GM18873 (cell line): ENCODE data around the gene TRPV6.
A peak's percentile ranks its signal among the peaks of the same experiment; 100 is the strongest.

Experiments
- ATAC-seq: cut with Tn5 transposase; IDR thresholded peaks from one replicate; pipeline ENCODE4 v1.9.1; 2021; ENCODE audit warnings: mild to moderate bottlenecking, moderate library complexity, moderate number of reproducible peaks; ENCODE audit not compliant: unreplicated experiment, low FRiP score

Gene TRPV6

DNA sequence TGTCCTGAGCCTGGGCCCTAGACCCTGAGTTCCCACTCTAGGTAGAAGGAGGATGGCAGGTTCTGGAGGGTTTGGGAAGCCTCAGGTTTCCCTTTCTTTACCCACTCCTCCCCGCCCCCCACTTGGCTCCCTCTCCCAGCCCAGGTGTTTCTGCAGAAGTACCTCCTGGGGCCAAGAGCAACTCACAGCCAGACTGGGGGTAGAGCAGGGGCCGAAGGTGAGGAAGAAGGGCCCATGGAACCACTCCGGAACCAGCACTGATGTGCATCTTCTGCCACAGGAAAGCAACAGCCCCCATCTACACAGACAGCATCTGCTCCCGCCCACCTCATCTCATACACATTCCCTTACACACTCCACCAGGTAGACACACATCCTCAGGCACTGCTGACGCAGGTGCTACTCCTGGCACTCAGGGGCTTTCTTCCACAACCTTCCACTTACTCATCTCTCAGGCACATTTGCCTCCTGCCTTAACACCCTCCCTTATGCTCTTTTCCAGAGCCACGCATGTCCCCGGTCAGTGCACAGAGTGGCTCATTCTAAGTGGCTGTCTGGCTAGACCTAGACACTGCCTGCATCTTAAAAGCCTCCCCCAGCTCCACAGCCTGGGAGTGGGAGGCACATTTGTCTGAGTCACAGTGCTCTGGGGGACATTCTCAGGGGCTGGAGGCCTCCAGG is 28.8 kb downstream of the TRPV6 start:
- ATAC-seq = no peak

DNA sequence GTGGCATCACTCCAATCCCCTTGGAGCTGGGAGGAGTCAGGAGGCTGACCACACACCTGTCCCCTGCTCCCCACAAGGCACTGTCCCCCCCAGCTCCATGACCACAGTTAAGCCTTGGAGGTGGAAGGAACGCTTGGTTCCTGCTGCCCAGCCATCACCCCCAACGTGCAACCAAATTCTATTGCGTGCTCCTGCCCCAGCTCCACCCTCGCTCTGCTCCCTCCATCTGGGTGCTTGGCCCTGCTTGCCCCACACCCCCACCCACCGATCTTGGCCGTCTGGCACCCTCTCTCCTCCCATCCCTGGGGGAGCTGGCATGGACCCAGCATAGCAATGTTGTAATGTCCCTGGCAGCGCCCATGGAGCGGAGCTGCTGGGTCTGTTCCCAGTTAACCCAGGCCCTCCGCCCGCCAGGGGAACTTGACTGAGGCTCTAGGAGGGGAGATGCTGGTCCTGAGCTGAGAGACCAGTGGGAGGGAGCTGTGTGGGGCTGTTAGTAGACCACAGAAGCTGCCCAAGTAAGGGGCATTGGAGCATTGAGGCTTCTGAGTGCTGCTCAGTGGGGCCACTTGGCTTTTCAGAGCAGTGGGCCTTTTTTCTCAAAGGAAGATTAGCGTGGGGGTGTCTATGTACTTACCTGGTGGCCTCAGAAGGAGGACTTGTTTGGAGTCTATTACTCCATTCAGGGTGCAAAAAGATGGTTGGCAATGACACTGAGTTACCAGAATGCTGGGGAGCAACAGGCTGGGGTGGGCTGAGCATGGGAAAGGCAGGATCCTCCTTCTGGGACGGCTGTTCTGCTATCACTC is 29.6 kb downstream of the TRPV6 start:
- ATAC-seq = no peak

DNA sequence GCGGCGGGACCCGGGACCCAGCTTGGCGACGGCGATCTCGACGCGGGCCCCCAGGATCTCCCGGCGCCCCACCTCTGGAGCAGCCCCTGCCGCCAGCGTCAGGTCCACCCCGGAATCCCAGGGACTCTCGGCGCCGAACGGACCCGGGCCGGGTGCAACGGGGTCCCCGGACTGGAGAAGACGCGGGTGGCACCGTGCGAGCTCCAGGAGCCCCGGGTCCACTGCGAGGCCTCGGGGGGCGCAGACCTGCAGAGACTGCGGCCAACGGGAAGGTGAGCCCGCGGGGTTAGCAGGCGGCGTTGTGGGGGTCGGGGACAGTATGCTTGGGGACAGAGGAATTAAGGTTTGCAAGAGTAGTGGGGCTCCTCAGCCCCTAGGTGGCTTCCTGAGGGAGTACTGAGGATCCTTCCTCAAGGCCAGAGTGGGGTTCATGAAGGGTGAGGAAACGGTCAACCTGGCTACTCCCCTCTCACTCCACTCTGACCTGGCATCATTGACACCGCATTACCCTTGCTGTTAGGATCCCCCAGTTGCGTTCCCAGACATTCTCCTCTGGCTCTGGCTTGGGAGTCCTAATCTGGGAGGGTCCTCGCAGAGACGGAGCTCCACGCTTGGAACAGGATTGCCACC is 30.3 kb downstream of the TRPV6 start:
- ATAC-seq = no peak

DNA sequence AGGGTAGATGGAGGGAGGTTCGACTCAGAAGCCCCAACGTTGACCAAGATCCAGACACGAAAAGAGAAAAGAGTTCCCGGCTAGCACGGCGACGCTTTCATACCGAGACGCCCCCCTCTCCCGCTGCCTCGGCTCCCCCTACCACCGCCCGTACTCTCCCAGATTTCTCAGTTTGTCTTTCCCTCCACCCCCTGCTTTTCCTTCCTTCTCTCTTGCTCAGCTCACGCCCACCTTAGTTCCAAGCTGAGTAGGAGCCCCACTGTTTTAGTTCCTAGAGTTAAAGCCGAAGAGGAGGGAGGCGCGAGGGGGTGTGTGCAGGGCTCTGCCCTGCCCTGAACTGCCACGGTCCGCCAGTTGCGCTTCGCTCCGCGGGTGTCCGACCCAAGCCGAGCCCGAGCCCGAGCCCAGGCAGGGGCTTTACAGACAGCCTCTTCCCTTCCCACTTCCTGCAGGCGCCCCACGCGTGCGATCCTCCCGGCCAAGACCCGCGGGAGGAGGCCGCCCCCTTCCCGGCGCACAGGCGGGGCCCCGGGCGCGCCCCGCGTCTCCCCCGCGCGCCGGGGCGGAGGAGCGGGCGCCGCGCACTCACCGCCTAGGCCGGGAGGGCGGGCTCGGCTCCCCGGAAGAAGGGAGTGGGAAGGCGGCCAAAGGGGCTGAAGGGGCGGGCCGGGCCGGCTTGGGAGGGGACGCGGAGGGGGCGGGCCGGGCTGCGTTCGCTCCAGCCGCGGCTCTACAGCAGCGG is 31.0 kb downstream of the TRPV6 start, which contains the start of gene EPHB6:
Gene EPHB6 (plus strand): TSS at position 705 of the 742 bp plus-strand sequence. CDS start 8,152 bp downstream, outside the sequence.
- ATAC-seq = no peak

DNA sequence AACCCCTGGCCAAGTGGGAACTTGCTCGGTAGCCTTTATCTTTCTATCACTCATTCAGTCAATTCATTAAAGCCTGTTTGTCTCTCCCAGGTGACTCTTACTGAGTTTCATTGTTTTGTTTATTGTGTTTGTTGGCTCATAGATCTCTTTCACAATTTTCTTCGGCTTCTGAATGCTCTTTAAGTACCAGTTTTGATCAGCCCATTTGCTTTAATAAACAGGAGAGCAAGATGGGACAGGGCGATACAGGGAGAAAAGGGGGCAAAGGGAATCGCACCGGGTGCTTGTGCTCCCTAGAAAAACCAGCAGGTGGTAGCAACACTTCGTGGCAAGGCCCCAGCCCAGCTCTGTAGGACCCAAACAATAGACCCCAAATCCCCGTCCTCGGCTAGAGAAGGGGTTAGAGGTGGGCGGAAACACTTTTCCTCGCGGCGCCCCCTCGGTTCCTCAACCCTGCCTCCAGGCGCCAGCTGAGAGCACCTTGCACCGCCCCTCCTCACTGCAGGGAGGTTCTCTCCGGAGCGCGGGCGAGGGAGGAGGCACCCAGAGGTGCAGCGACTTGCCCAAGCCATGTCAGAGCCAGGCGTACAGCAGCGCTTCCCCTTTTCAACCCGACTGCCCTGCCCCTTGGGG is 31.7 kb downstream of the TRPV6 start:
- peak; percentile 83 for ATAC-seq

DNA sequence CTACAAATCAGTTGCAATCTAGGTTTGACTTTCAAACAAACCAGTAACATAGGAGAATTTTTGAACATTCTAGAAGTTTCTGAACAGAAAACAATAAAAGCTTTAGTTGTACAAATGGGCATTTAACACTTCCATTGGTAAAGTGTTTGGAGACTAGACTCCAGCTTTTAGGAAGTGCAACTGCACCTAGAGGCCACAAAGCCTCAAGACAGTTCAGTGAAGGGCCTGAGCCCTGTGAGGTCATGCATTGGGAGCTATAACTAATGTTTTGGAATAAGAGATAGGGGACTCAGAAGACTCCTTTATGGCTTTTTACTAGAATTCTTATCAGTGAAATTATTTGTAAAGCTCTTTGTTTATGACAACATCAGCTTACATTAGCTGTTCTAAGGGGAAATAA is 33.6 kb downstream of the TRPV6 start:
- no peak for ATAC-seq

DNA sequence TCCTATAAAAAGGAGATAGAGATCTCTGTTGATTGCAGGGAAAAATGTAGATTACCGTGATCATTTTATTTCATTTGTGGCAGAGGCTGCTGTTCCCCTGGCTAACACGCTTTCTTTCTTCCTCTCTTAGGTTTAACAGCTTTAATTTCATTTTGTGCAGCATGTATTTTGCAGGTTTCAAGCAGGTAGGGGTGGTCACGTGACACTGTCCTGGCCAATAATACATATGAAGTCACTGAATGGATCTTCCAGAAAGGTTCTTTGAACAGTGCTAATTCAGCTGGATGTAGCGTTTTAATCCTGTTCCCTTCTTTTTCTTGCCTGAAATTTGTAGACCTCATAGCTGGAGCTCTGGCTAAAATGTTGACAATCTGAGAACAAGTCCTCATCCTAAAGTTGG is 34.3 kb downstream of the TRPV6 start:
- no peak for ATAC-seq

DNA sequence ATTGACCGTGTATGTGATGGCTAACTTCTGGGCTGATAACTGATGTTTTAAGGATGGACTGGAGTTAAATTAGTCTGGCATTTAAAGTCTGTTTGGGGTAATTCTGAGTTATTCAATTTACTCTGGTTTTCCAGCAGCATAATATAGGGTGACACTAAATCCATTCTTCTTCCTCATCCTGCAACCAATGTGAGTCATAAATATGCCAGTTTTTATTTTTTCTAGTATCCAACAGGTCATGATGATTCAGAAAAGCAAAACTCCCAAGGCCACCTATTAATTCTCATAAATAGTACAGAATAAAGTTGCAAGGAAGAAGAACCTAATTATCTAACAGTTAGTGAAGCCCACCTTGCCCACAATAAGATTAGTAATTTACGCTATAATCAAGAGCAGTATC is 38.2 kb downstream of the TRPV6 start:
- ATAC-seq = no peak

DNA sequence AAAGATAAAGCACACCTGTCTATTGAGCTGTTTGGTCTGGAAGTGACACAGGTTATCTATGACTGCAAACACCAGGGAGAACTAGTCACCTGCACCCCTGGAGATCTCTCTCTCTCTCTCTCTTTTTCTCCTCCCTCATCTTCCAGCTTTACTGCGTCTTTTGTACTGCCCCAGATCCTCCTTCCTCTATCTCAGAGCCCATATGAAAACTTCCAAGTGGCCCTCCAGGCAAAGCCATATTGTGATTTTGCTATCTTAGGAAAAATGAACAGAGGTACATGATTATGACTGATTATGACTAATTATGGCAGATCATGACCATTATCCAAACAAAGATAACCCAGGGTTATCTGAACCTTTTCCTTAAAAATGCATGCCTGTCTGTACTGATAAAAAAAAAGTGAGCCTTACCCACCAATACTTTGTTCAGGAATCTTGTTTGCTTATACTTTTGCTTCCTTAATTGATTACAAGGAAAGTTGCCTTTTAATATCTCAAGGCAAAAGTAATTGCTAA is 43.2 kb downstream of the TRPV6 start:
- no peak for ATAC-seq

DNA sequence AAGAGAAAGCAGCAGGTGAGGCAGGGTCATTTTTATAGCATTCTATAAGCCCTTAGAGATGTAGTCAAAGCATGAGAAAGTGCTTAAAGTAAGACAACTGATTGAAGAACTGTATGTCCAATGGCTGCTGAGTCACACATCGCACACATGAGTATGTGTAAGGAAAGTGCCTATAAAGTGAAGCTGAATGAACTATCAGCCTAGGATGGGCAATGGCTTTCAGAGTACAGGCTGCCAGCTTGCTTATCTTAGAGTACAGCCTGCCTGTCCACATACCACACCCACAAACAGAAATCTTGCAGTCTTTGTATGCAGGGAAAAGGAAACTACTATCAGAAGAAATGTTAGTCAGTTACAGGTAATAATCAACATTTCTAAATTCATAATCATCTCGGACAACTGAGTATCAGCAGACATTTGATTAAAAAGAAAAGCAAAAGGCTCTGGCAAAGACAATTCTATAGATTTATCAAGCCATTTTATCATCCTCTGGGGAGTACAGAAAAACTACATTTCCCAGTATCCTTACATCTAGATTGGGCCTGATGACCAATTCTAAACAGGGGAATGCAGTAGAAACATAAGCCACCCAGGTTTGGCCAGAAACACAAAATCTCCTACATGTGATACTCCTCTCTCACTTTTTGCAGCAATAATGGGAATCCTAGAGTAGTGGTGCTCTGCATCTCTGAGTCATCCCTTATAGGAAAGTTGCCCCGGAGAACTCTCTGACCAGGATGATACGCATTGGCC is 46.9 kb downstream of the TRPV6 start:
- no peak for ATAC-seq

DNA sequence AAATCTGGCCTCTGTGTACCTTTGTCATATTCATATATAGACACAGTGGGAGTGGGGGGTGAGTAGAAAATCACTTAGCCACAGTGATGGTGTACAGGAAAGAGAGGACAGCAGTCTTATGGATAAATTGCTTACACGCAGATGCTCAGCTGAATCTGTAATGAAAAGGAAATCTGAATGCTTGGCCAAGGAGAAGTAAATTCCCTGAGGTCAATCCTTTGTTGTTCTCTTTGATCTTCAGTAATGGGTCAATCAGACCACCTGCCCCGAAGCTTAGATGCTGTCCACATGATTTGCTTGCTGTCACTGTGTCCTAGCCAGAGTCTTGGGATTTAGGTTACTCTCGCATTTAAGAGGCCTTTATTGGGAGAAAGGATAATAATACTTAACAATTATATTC is 49.1 kb downstream of the TRPV6 start:
- no peak for ATAC-seq

DNA sequence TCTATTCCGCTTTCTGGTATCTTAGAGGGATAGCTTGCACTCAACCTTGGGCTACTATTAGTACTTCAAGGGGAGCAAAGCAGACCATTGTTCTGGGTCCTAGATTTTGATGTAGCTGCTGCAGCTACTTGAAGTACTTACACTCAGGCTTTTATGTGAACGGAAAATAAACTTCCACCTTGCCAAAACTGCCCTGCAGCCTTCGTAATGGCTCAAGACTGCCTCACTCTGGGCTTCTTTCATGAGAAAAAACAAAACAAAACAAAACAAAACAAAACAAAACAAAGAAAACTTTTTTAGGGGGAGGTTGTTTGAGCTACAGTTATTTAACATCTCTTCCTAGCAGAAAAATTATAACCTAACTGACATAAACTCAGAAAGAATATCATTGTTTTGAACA is 50.1 kb downstream of the TRPV6 start:
- ATAC-seq = no peak

DNA sequence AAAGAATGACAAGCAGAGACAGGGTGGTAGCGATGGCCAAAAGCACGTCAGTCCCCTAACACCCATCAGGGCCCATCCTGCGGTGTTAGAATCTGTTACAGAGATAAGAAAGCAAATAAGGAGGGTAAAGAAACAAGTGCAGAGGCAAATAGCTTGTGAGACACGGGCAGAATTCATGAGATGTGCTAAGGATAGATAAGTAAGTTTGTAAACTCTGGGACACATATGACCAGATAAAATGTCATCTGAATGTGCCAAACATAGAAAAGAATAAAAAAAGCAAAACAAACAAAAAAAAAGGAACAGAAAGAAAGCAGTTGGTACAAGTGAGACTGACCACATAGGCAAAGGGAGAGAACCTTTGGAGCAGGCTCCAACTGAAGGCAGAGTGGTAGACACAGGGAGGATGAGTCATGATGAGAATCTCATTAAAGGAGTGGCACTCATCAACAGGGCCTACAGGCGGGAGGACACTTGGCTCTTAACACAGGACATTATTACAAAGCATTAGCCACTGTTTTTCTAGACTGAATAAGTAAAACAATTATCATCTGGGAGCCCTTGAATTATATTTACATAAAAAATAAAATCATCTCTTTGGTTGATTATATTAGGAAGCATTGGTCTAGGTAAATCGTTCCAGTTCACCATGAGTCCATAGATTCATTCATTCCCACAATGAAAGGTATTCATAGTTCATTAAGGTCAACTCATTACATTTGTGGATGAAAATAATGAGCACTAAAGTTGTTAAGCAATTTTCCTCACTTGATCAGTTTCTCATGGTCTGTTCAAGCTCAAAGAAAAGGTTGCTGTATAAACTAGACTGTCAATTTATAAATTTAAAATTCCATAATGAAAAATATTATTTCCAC is 52.1 kb downstream of the TRPV6 start:
- ATAC-seq = peak; percentile 88

DNA sequence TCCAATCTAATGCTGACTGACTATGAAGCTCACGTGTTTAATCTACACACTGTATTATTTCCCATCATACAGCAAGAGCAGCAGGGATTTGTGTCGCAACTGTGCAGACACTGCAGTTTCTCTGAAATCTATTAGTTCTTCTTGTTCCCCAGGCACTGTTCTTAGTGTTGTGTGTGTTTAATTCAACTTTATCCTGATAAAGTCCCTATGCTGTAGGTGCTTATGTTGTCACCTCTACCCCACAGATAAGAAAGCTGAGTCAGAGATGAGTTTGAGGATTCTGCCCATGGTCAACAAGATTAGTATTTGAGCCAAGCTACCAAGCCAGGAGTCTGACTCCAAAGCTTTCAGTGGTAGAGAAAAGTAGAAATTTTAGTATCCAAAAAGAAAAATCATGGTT is 53.1 kb downstream of the TRPV6 start:
- ATAC-seq = no peak

DNA sequence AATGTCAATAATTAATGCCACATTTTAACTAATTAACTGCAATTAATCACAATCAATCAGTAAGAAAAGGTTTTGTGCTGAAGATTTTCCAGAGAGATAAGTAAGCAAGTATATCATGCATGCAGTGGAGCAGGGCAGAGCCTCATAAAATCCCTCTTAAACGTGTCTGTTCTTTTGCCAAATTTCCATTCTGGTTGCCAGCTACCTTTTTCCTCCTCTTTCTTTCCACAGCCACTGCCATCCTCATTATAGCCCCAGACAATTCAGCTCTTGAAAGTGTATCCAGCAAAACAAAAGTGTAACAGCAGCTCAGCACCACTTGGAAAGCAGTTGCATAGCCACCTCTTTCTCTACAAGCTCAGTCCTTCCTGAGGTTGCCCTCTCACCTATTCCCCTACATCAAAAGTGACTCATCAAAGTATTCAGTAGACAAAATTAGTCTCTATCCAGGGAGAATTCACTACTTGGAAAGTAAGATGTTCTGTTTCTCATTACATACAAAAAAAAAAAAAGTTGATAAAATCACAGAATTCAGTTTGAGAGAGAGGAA is 57.5 kb downstream of the TRPV6 start:
- no peak for ATAC-seq

DNA sequence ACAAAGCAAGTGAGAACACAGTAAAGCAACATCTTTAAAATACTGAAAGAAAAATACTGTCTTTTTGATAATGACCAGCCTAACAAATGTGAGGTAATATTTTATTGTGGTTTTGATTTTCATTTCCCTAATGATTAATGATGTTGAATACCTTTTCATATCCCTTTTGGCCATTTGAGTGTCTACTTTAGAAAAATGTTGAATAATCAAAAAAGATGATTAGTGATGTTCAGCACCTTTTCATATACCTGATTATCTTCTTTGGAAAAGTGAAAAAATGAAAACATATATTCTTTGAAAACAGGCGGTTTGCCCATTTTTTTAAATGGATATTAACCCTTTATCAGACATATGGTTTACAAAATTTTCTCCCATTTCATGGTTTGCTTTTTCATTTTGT is 62.8 kb downstream of the TRPV6 start:
- ATAC-seq = no peak
